Effector memory CD4-positive, alpha-beta T cell (primary cell): ENCODE data around the gene FOXN1.

ENCODE experiments used
- DNase-seq, 3 donors: peaks; one replicate each; pipeline ENCODE4 v3.0.0-alpha.2; 2020
- H3K27ac ChIP-seq: 2 replicates; pipeline ENCODE4 v1.7.0; 2013; ENCODE audit warnings: mild to moderate bottlenecking, low read length, moderate library complexity; ENCODE audit not compliant: insufficient read depth, poor library complexity, severe bottlenecking
- H3K27me3 ChIP-seq: replicated peaks from 2 replicates; pipeline ENCODE4 v1.7.0; 2013; ENCODE audit warnings: mild to moderate bottlenecking, low read length; ENCODE audit not compliant: insufficient read depth, control insufficient read depth, poor library complexity, severe bottlenecking
- H3K36me3 ChIP-seq: 2 replicates; pipeline ENCODE4 v1.7.0; 2013; ENCODE audit warnings: mild to moderate bottlenecking, low read length, moderate library complexity; ENCODE audit not compliant: control insufficient read depth, insufficient read depth
- H3K4me1 ChIP-seq: 2 replicates; pipeline ENCODE4 v1.7.0; 2013; ENCODE audit warnings: low read length, mild to moderate bottlenecking; ENCODE audit not compliant: control insufficient read depth, insufficient read depth, poor library complexity, severe bottlenecking
- H3K4me3 ChIP-seq: 2 replicates; pipeline ENCODE4 v1.7.0; 2013; ENCODE audit warnings: low read length, low read depth, mild to moderate bottlenecking; ENCODE audit not compliant: insufficient read depth, poor library complexity, severe bottlenecking
- H3K9me3 ChIP-seq: 2 replicates; pipeline ENCODE4 v1.7.0; 2013; ENCODE audit warnings: mild to moderate bottlenecking, low read length, moderate library complexity; ENCODE audit not compliant: control insufficient read depth

Gene FOXN1

GRCh38 chr17:28469376-28469775 is 36.8 kb upstream of the FOXN1 start:
- Histone ChIP-seq H3K4me1 (no peaks in the 10 kb centered on the region), H3K4me3 (no peak overlapping the region), H3K27ac (no peak overlapping the region), H3K27me3 (no peaks in the 10 kb centered on the region), H3K36me3 (no peaks in the 10 kb centered on the region), H3K9me3 (no peaks in the 10 kb centered on the region)
- DNase-seq = no peak

- H3K4me3 ChIP-seq = no peak overlapping the region
- DNase-seq = no peak
- H3K4me1 ChIP-seq = no peaks in the 10 kb centered on the region
- no peaks in the 10 kb centered on the region for H3K27me3 ChIP-seq
- H3K27ac ChIP-seq = no peak overlapping the region
- H3K36me3 ChIP-seq = no peaks in the 10 kb centered on the region
- H3K9me3 ChIP-seq = no peaks in the 10 kb centered on the region
Observed at GRCh38 chr17:28470266-28470913, 35.8 kb upstream of the FOXN1 start.

- DNase-seq = no peak
- Histone ChIP-seq H3K4me1 (no peaks in the 10 kb centered on the region), H3K27me3 (no peaks in the 10 kb centered on the region)
Observed at GRCh38 chr17:28470914-28471366, 35.2 kb upstream of the FOXN1 start.

GRCh38 chr17:28471531-28472342 is 34.4 kb upstream of the FOXN1 start:
- H3K9me3 ChIP-seq = no peaks in the 10 kb centered on the region
- H3K36me3 ChIP-seq = no peaks in the 10 kb centered on the region
- H3K27ac ChIP-seq = no peak overlapping the region
- no peak for DNase-seq
- no peaks in the 10 kb centered on the region for H3K4me1 ChIP-seq
- no peak overlapping the region for H3K4me3 ChIP-seq
- no peaks in the 10 kb centered on the region for H3K27me3 ChIP-seq

More at GRCh38 chr17:28470914-28471366, 35.2 kb upstream of the FOXN1 start:
- H3K36me3 ChIP-seq = no peaks in the 10 kb centered on the region
- H3K9me3 ChIP-seq = no peaks in the 10 kb centered on the region
- H3K27ac ChIP-seq = no peak overlapping the region
- H3K4me3 ChIP-seq = no peak overlapping the region

- H3K27me3 ChIP-seq = no peaks in the 10 kb centered on the region
- H3K4me3 ChIP-seq = no peak overlapping the region
- no peaks in the 10 kb centered on the region for H3K4me1 ChIP-seq
- no peaks in the 10 kb centered on the region for H3K36me3 ChIP-seq
- H3K9me3 ChIP-seq = no peaks in the 10 kb centered on the region
- H3K27ac ChIP-seq = no peak overlapping the region
- DNase-seq = no peak
Observed at GRCh38 chr17:28472871-28473497, 33.2 kb upstream of the FOXN1 start.

GRCh38 chr17:28473542-28473941 is 32.6 kb upstream of the FOXN1 start, which contains the start of gene SLC13A2:
Gene SLC13A2 (plus strand): TSS chr17:28473644. CDS start chr17:28473713, 69 bp downstream.
- H3K4me1 ChIP-seq = no peaks in the 10 kb centered on the region
- no peaks in the 10 kb centered on the region for H3K27me3 ChIP-seq
- no peaks in the 10 kb centered on the region for H3K36me3 ChIP-seq
- DNase-seq = no peak
- H3K27ac ChIP-seq = no peak within 1 kb of the TSS
- H3K9me3 ChIP-seq = no peaks in the 10 kb centered on the region
- no peak within 1 kb of the TSS for H3K4me3 ChIP-seq

GRCh38 chr17:28474111-28474531 is 32.0 kb upstream of the FOXN1 start:
- no peak overlapping the region for H3K4me3 ChIP-seq
- H3K27ac ChIP-seq = no peak overlapping the region
- no peaks in the 10 kb centered on the region for H3K27me3 ChIP-seq
- no peak for DNase-seq
- H3K9me3 ChIP-seq = no peaks in the 10 kb centered on the region
- no peaks in the 10 kb centered on the region for H3K36me3 ChIP-seq
- H3K4me1 ChIP-seq = no peaks in the 10 kb centered on the region

- H3K27me3 ChIP-seq = no peaks in the 10 kb centered on the region
- no peaks in the 10 kb centered on the region for H3K9me3 ChIP-seq
- H3K36me3 ChIP-seq = no peaks in the 10 kb centered on the region
- H3K4me1 ChIP-seq = no peaks in the 10 kb centered on the region
- DNase-seq = no peak
- no peak overlapping the region for H3K27ac ChIP-seq
- H3K4me3 ChIP-seq = no peak overlapping the region
Observed at GRCh38 chr17:28475151-28475900, 30.8 kb upstream of the FOXN1 start.

- Histone ChIP-seq H3K9me3 (no peaks in the 10 kb centered on the region), H3K27me3 (no peaks in the 10 kb centered on the region), H3K4me3 (no peak overlapping the region), H3K36me3 (no peaks in the 10 kb centered on the region), H3K4me1 (no peaks in the 10 kb centered on the region), H3K27ac (no peak overlapping the region)
- DNase-seq = no peak
Observed at GRCh38 chr17:28476076-28476865, 29.9 kb upstream of the FOXN1 start.
